ENCODE measurements around the gene FAM120AOS. TPM values are rescaled to one million over a fixed set of nuclear protein-coding genes. Genes with fewer than 3 reads are reported as not detected.

Gene FAM120AOS
- total RNA-seq, 2 experiments from 2014 or later: 47.1 to 55.7 TPM

GRCh38 chr9:93473411-93473810, 20.0 kb upstream of the FAM120AOS start:
- intact Hi-C loops (cut with micrococcal nuclease; ENCODE audit: unreplicated experiment): no loop called here
- Histone ChIP-seq H3K4me3 (ENCODE audit: low read depth, low read length, poor library complexity, severe bottlenecking) (no peak overlapping the region), H3K4me2 (ENCODE audit: low read length) (no peak overlapping the region), H3K27ac (ENCODE audit: low read depth, low read length, poor library complexity, severe bottlenecking) (no peak overlapping the region), H2AFZ (ENCODE audit: low read length) (no peak overlapping the region), H3K36me3 (ENCODE audit: insufficient read depth, low read length) (peaks cover 83% of the 10 kb centered on the region), H4K20me1 (ENCODE audit: insufficient read depth, low read length) (peaks cover 16% of the 10 kb centered on the region; the same call in 1 of the 2 replicates), H3K79me2 (ENCODE audit: insufficient read depth, low read depth, low read length) (peaks cover 70% of the 10 kb centered on the region), H3K9me2 (ENCODE audit: insufficient read depth, low read length) (no peaks in the 10 kb centered on the region), H3K4me1 (ENCODE audit: insufficient read depth, low read length, poor library complexity, severe bottlenecking) (peaks cover 8% of the 10 kb centered on the region), H3K9me3 (ENCODE audit: low read length) (no peaks in the 10 kb centered on the region)
- no TSS peak for BruUV-seq (replicated peaks)
- POLR2A ChIA-PET: interaction anchor here (1.1 to 1.8 kb wide), 5 partner anchors 9 to 78 kb away, joined by 3 to 7 read pairs (median 4); partner anchors contain the start of gene FAM120AOS
- DNase-seq (ENCODE audit: low spot score): no peak
- CTCF ChIA-PET (ENCODE audit: unreplicated experiment): no interaction called here
- TF ChIP-seq EZH2phosphoT487 (IDR thresholded peaks at IDR 0.05; ENCODE audit: borderline replicate concordance, low read depth, low read length): no peak
- TF ChIP-seq CTCF (conservative IDR thresholded peaks at IDR 0.05; ENCODE audit: low read length): no peak

GRCh38 chr9:93471124-93471523, 17.7 kb upstream of the FAM120AOS start:
- peaks cover 29% of the 10 kb centered on the region for H3K4me1 ChIP-seq (ENCODE audit: insufficient read depth, low read length, poor library complexity, severe bottlenecking)
- H3K27ac ChIP-seq (ENCODE audit: low read depth, low read length, poor library complexity, severe bottlenecking): no peak overlapping the region
- H3K4me2 ChIP-seq (ENCODE audit: low read length): no peak overlapping the region
- no peak overlapping the region for H3K4me3 ChIP-seq (ENCODE audit: low read depth, low read length, poor library complexity, severe bottlenecking)
- no peak for TF ChIP-seq CTCF (conservative IDR thresholded peaks at IDR 0.05; ENCODE audit: low read length)
- no peak for TF ChIP-seq EZH2phosphoT487 (IDR thresholded peaks at IDR 0.05; ENCODE audit: borderline replicate concordance, low read depth, low read length)
- BruUV-seq (replicated peaks): no TSS peak
- H2AFZ ChIP-seq (ENCODE audit: low read length): no peak overlapping the region
- peaks cover 74% of the 10 kb centered on the region for H3K79me2 ChIP-seq (ENCODE audit: insufficient read depth, low read depth, low read length)
- H4K20me1 ChIP-seq (ENCODE audit: insufficient read depth, low read length): peaks cover 11% of the 10 kb centered on the region; the same call in 1 of the 2 replicates
- intact Hi-C loops (cut with micrococcal nuclease; ENCODE audit: unreplicated experiment): no loop called here
- DNase-seq (ENCODE audit: low spot score): no peak
- peaks cover 62% of the 10 kb centered on the region for H3K36me3 ChIP-seq (ENCODE audit: insufficient read depth, low read length)
- no peaks in the 10 kb centered on the region for H3K9me2 ChIP-seq (ENCODE audit: insufficient read depth, low read length)
- ChIA-PET CTCF (ENCODE audit: unreplicated experiment) (no interaction called here), POLR2A (interaction anchor here (0.6 to 1.5 kb wide), 3 partner anchors 17 to 1147 kb away, joined by 3 to 5 read pairs (median 3); partner anchors contain the start of genes FAM120A and FAM120AOS)
- H3K9me3 ChIP-seq (ENCODE audit: low read length): no peaks in the 10 kb centered on the region

GRCh38 chr9:93470391-93470790, 17.0 kb upstream of the FAM120AOS start:
- ChIA-PET POLR2A (interaction anchor here (1.5 kb wide), 1 partner anchor 19 kb away, joined by 3 read pairs; the partner anchor contains the start of gene FAM120A), CTCF (ENCODE audit: unreplicated experiment) (no interaction called here)
- DNase-seq (ENCODE audit: low spot score): no peak
- intact Hi-C loops (cut with micrococcal nuclease; ENCODE audit: unreplicated experiment): no loop called here
- H2AFZ ChIP-seq (ENCODE audit: low read length): no peak overlapping the region
- peaks cover 11% of the 10 kb centered on the region; the same call in 1 of the 2 replicates for H4K20me1 ChIP-seq (ENCODE audit: insufficient read depth, low read length)
- peaks cover 74% of the 10 kb centered on the region for H3K79me2 ChIP-seq (ENCODE audit: insufficient read depth, low read depth, low read length)
- no peak overlapping the region for H3K27ac ChIP-seq (ENCODE audit: low read depth, low read length, poor library complexity, severe bottlenecking)
- peaks cover 54% of the 10 kb centered on the region for H3K36me3 ChIP-seq (ENCODE audit: insufficient read depth, low read length)
- H3K4me3 ChIP-seq (ENCODE audit: low read depth, low read length, poor library complexity, severe bottlenecking): no peak overlapping the region
- no peaks in the 10 kb centered on the region for H3K9me2 ChIP-seq (ENCODE audit: insufficient read depth, low read length)
- peaks cover 36% of the 10 kb centered on the region for H3K4me1 ChIP-seq (ENCODE audit: insufficient read depth, low read length, poor library complexity, severe bottlenecking)
- no peak overlapping the region for H3K4me2 ChIP-seq (ENCODE audit: low read length)
- no peaks in the 10 kb centered on the region for H3K9me3 ChIP-seq (ENCODE audit: low read length)
- TF ChIP-seq EZH2phosphoT487 (IDR thresholded peaks at IDR 0.05; ENCODE audit: borderline replicate concordance, low read depth, low read length): no peak
- TF ChIP-seq CTCF (conservative IDR thresholded peaks at IDR 0.05; ENCODE audit: low read length): no peak
- no TSS peak for BruUV-seq (replicated peaks)
